H1 (cell line): ENCODE data around the gene ATP5PF. TPM values are rescaled to one million over a fixed set of nuclear protein-coding genes. Genes with fewer than 3 reads are reported as not detected.

Source experiments
- CTCF ChIA-PET: fragments of 300-600 bp; sonication (Branson Sonifier 250); formaldehyde crosslinking; loops from one replicate; lab custom pipeline; 2021; ENCODE audit not compliant: partially characterized antibody; lab: Charles Lee
- POLR2A ChIA-PET: fragments of 300-600 bp; sonication (Branson Sonifier 250); formaldehyde crosslinking; loops from one replicate; lab custom pipeline; 2021; ENCODE audit warnings: inconsistent platforms; ENCODE audit not compliant: partially characterized antibody; lab: Charles Lee
- DNase-seq, 2 experiments: peaks; one replicate each; pipeline versions ENCODE4 v3.0.0 to v3.0.0-alpha.2; 2010 to 2022; ENCODE audit warnings: low spot score in 2 of 2, low read depth in 1 of 2, mixed read lengths in 1 of 2
- FAIRE-seq: peaks from 2 replicates; lab custom pipeline; 2011; peaks lifted over from hg19 to GRCh38; lab: Jason Lieb, UNC
- H2AFZ ChIP-seq: 2 replicates; pipeline ENCODE4 v1.8.1; 2012; ENCODE audit warnings: low read length, inconsistent platforms
- H2AK5ac ChIP-seq: 2 replicates; pipeline ENCODE4 v1.6.1; 2013; ENCODE audit warnings: low read depth, low read length
- H2BK120ac ChIP-seq: replicated peaks from 2 replicates; pipeline ENCODE3; 2013; ENCODE audit warnings: low read depth, low read length, inconsistent platforms
- H2BK12ac ChIP-seq: 2 replicates; pipeline ENCODE4 v1.6.1; 2013; ENCODE audit warnings: low read depth, low read length
- H2BK15ac ChIP-seq: 2 replicates; pipeline ENCODE4 v1.6.1; 2013; ENCODE audit warnings: low read length
- H2BK20ac ChIP-seq: 2 replicates; pipeline ENCODE4 v1.6.1; 2013; ENCODE audit warnings: low read length
- H2BK5ac ChIP-seq: 2 replicates; pipeline ENCODE4 v1.6.1; 2013; ENCODE audit warnings: low read depth, low read length
- H3K14ac ChIP-seq: 2 replicates; pipeline ENCODE4 v1.6.1; 2013; ENCODE audit warnings: inconsistent platforms; ENCODE audit not compliant: insufficient read length
- H3K18ac ChIP-seq: 2 replicates; pipeline ENCODE4 v1.6.1; 2013; ENCODE audit warnings: low read length; ENCODE audit errors: extremely low read depth
- H3K23ac ChIP-seq: 2 replicates; pipeline ENCODE4 v1.6.1; 2013; ENCODE audit warnings: inconsistent platforms; ENCODE audit not compliant: insufficient read length
- H3K23me2 ChIP-seq: 2 replicates; pipeline ENCODE4 v1.6.1; 2013; ENCODE audit warnings: low read depth, low read length
- H3K27ac ChIP-seq: 2 replicates; pipeline ENCODE4 v1.6.1; 2011; ENCODE audit warnings: low read depth, low read length, inconsistent platforms
- H3K27me3 ChIP-seq, 4 experiments: replicated peaks in 1 of 4; 1 replicate in 1 of 4; 2 replicates in 3 of 4; pipeline versions ENCODE4 v1.6.1 to v1.8.1; 2011 to 2013; ENCODE audit warnings: low read length in 3 of 4, mild to moderate bottlenecking in 3 of 4, inconsistent platforms in 2 of 4, mixed read lengths in 2 of 4, moderate library complexity in 1 of 4; ENCODE audit not compliant: control insufficient read depth in 3 of 4, insufficient read depth in 3 of 4; ENCODE audit errors: extremely low read depth in 1 of 4
- H3K36me3 ChIP-seq, 4 experiments: 2 replicates each; pipeline versions ENCODE4 v1.6.1 to v1.8.1; 2011 to 2013; ENCODE audit warnings: mild to moderate bottlenecking in 4 of 4, low read length in 3 of 4, moderate library complexity in 2 of 4, control low read depth in 1 of 4, inconsistent platforms in 1 of 4; ENCODE audit not compliant: insufficient read depth in 4 of 4, control insufficient read depth in 2 of 4
- H3K4ac ChIP-seq: replicated peaks from 2 replicates; pipeline ENCODE3; 2013; ENCODE audit warnings: low read length, low read depth, mixed read lengths, inconsistent platforms; ENCODE audit not compliant: insufficient read length
- H3K4me1 ChIP-seq, 4 experiments: replicated peaks in 1 of 4; 1 replicate in 1 of 4; 2 replicates in 3 of 4; pipeline versions ENCODE4 v1.6.1 to v1.8.1; 2011 to 2013; ENCODE audit warnings: low read length in 3 of 4, inconsistent platforms in 2 of 4, mixed read lengths in 1 of 4; ENCODE audit not compliant: insufficient read depth in 4 of 4, control insufficient read depth in 3 of 4
- H3K4me2 ChIP-seq, 2 experiments: 2 replicates each; pipeline versions ENCODE4 v1.6.1 to v1.8.1; 2011 to 2013; ENCODE audit warnings: low read depth in 2 of 2, low read length in 2 of 2, control low read depth in 1 of 2, inconsistent platforms in 1 of 2, mild to moderate bottlenecking in 1 of 2; ENCODE audit not compliant: insufficient read depth in 1 of 2
- H3K4me3 ChIP-seq, 4 experiments: fragments of 200-600, 300-600 bp in 1 of 4; sonication (generic), shearing (Covaris generic), sonication (Bioruptor Twin) in 1 of 4; 2 replicates each; pipeline versions ENCODE4 v1.5.1 to v1.8.1; 2011 to 2016; ENCODE audit warnings: low read length in 4 of 4, low read depth in 3 of 4, control low read depth in 2 of 4, inconsistent platforms in 2 of 4, mild to moderate bottlenecking in 2 of 4, mixed read lengths in 1 of 4, moderate library complexity in 1 of 4; ENCODE audit not compliant: insufficient read depth in 2 of 4; ENCODE audit errors: extremely low read depth in 1 of 4
- H3K56ac ChIP-seq: replicated peaks from 2 replicates; pipeline ENCODE3; 2013; ENCODE audit warnings: low read depth, mild to moderate bottlenecking, mixed read lengths, low read length, inconsistent platforms; ENCODE audit not compliant: insufficient read length
- H3K79me1 ChIP-seq: 2 replicates; pipeline ENCODE4 v1.6.1; 2013; ENCODE audit warnings: low read depth, low read length, control low read depth
- H3K79me2 ChIP-seq, 2 experiments: 2 replicates each; pipeline versions ENCODE4 v1.6.1 to v1.8.1; 2012 to 2013; ENCODE audit warnings: low read length in 2 of 2, mild to moderate bottlenecking in 2 of 2, inconsistent platforms in 1 of 2; ENCODE audit not compliant: insufficient read depth in 2 of 2, control insufficient read depth in 1 of 2
- H3K9ac ChIP-seq, 4 experiments: replicated peaks in 1 of 4; 1 replicate in 1 of 4; 2 replicates in 3 of 4; pipeline versions ENCODE4 v1.6.1 to v1.8.1; 2011 to 2013; ENCODE audit warnings: low read depth in 3 of 4, low read length in 3 of 4, control low read depth in 2 of 4, mild to moderate bottlenecking in 2 of 4, moderate library complexity in 2 of 4, inconsistent platforms in 1 of 4; ENCODE audit errors: extremely low read depth in 1 of 4
- H3K9me3 ChIP-seq, 2 experiments: 2 replicates each; pipeline versions ENCODE4 v1.6.1 to v1.8.1; 2012 to 2013; ENCODE audit warnings: mild to moderate bottlenecking in 2 of 2, moderate library complexity in 2 of 2, control low read depth in 1 of 2, inconsistent platforms in 1 of 2, low read depth in 1 of 2, low read length in 1 of 2, mixed read lengths in 1 of 2; ENCODE audit not compliant: insufficient read depth in 2 of 2
- H4K20me1 ChIP-seq, 2 experiments: replicated peaks in 1 of 2; 2 replicates each; pipeline versions ENCODE3 to v1.8.1; 2011 to 2013; ENCODE audit warnings: inconsistent platforms in 2 of 2, low read length in 2 of 2, mild to moderate bottlenecking in 1 of 2; ENCODE audit not compliant: insufficient read depth in 2 of 2, control insufficient read depth in 1 of 2
- H4K5ac ChIP-seq: 2 replicates; pipeline ENCODE4 v1.6.1; 2013; ENCODE audit warnings: low read length, low read depth, mixed read lengths, inconsistent platforms; ENCODE audit not compliant: insufficient read length
- H4K8ac ChIP-seq: 2 replicates; pipeline ENCODE4 v1.8.0; 2013; ENCODE audit warnings: mild to moderate bottlenecking, moderate library complexity, low read length, inconsistent platforms; ENCODE audit not compliant: insufficient read depth; ENCODE audit errors: extremely low read depth
- H4K91ac ChIP-seq: replicated peaks from 2 replicates; pipeline ENCODE3; 2013; ENCODE audit warnings: low read length, mixed read lengths, inconsistent platforms; ENCODE audit not compliant: insufficient read length
- CTCF ChIP-seq, 3 experiments: IDR thresholded peaks; 1 replicate in 2 of 3; 2 replicates in 1 of 3; pipeline versions ENCODE4 v1.5.1 to v1.6.1; 2011; ENCODE audit warnings: low read length in 3 of 3, mild to moderate bottlenecking in 3 of 3, inconsistent platforms in 2 of 3, low read depth in 1 of 3, moderate library complexity in 1 of 3; ENCODE audit not compliant: insufficient read depth in 1 of 3; ENCODE audit errors: control extremely low read depth in 1 of 3
- EZH2 ChIP-seq: fragments of 200-600 bp; sonication (generic); IDR thresholded peaks from 2 replicates; pipeline ENCODE4 v1.7.1; 2012; ENCODE audit warnings: low read depth, mild to moderate bottlenecking, moderate library complexity, low read length, inconsistent platforms; ENCODE audit not compliant: severe bottlenecking
- HDAC6 ChIP-seq: IDR thresholded peaks from one replicate; pipeline ENCODE4 v1.7.1; 2012; ENCODE audit warnings: low read depth, mild to moderate bottlenecking, inconsistent platforms, low read length, moderate library complexity
- POLR2AphosphoS5 ChIP-seq: IDR thresholded peaks from 2 replicates; pipeline ENCODE4 v1.6.1; 2011; ENCODE audit warnings: low read depth, low read length
- SIX5 ChIP-seq: IDR thresholded peaks from 2 replicates; pipeline ENCODE4 v1.6.1; 2011; ENCODE audit warnings: mild to moderate bottlenecking, low read depth, low read length
- WGBS, 2 experiments: shearing (Covaris generic) in 1 of 2; methylation state at CpG; one replicate each; pipeline versions ENCODE4 v1.1.6 to v1.1.7; 2013 to 2015; ENCODE audit warnings: low lambda C conversion rate in 2 of 2, mixed read lengths in 2 of 2, inconsistent platforms in 1 of 2, low coverage in 1 of 2, missing lambda C conversion rate in 1 of 2; ENCODE audit not compliant: insufficient replicate concordance in 2 of 2, insufficient coverage in 1 of 2, insufficient read length in 1 of 2; ENCODE audit errors: extremely low coverage in 1 of 2, missing lambda C conversion rate in 1 of 2; 5-methylcytosine and 5-hydroxymethylcytosine counted together
- polyA plus RNA-seq, 7 experiments: library from polyadenylated mRNA; depleted of rRNA in 3 of 7; stranded (reverse) in 5 of 7; unstranded in 2 of 7; fragments of >200 nt in 5 of 7; fragments of 200-250 nt in 2 of 7; gene quantifications; 1 replicate in 5 of 7; 2 replicates in 1 of 7; 4 replicates in 1 of 7; pipeline versions ENCODE4 v1.2.1 to v1.2.3, GENCODE V29; 2011 to 2013; ENCODE audit warnings: missing spikeins in 2 of 7, mixed read lengths in 2 of 7
- total RNA-seq: library from RNA; stranded (reverse); fragmentation: NEBNext Ultra II Directional; extraction: Animal tissue kit (Norgen Biotek cat#: 25700); gene quantifications from 2 replicates; pipeline ENCODE4 v1.2.1, GENCODE V29; 2021

ATP5PF gene
- total and polyA plus RNA-seq, 2 of the 8 experiments (the other 6 are each of a cell fraction or from before 2014, with no cell fraction given): 135 to 240 TPM

- Histone ChIP-seq H3K36me3 (no peaks in the 10 kb centered on the region; a peak in 1 of 8 replicates), H3K9ac (no peak overlapping the region), H3K23ac (no peak overlapping the region), H2BK15ac (no peak overlapping the region), H4K91ac (no peak overlapping the region), H3K79me2 (no peaks in the 10 kb centered on the region), H3K4ac (no peak overlapping the region), H3K4me2 (no peak overlapping the region), H2AFZ (no peak overlapping the region), H2BK5ac (no peak overlapping the region), H3K14ac (no peak overlapping the region), H3K4me3 (no peak overlapping the region), H3K4me1 (no peaks in the 10 kb centered on the region), H3K79me1 (no peaks in the 10 kb centered on the region), H2BK12ac (no peak overlapping the region), H3K18ac (no peak overlapping the region), H3K9me3 (no peaks in the 10 kb centered on the region), H2AK5ac (no peak overlapping the region), H2BK20ac (no peak overlapping the region), H3K27ac (no peak overlapping the region), H3K56ac (no peak overlapping the region), H2BK120ac (no peak overlapping the region)
- POLR2A ChIA-PET: no interaction called here
- DNase-seq: no peak
- 86% methylated on average over 2 of the region's 2 CpGs; no CpG with 5 or more reads in 1 of the 2 experiments for WGBS, 2 experiments
- no peak for TF ChIP-seq EZH2
- TF ChIP-seq CTCF (IDR thresholded peaks at IDR 0.05; ENCODE audit: control extremely low read depth in 1 of 3, insufficient read depth in 1 of 3, low read depth in 1 of 3, low read length in 3 of 3): no peak
- TF ChIP-seq POLR2AphosphoS5: no peak
- no peak for TF ChIP-seq SIX5
- TF ChIP-seq HDAC6: no peak
- TF ChIP-seq, all 59 proteins: peak for 0
- H4K20me1 ChIP-seq: peaks cover 0 to 2% of the 10 kb centered on the region in 2 experiments
- no peak overlapping the region for H4K8ac ChIP-seq
- no peaks in the 10 kb centered on the region for H3K27me3 ChIP-seq
- no peak for FAIRE-seq
- CTCF ChIA-PET: no interaction called here
- H3K23me2 ChIP-seq: no peaks in the 10 kb centered on the region
- no peak overlapping the region for H4K5ac ChIP-seq
Observed at GRCh38 chr21:25772686-25773085, 38.0 kb upstream of the ATP5PF start.
